VCaP (cell line): ENCODE results near the gene KLF13.
A peak's percentile ranks its signal among the peaks of the same experiment; 100 is the strongest.

ENCODE experiments used
- H3K27ac ChIP-seq: fragments of 450-650 bp; 2 replicates; pipeline ENCODE4 v1.5.1; 2017
- TF ChIP-seq, protein P1 (sequence below): fragments of 450-650 bp; conservative IDR thresholded peaks from 2 replicates; pipeline ENCODE4 v1.5.1; 2017; ENCODE audit warnings: mild to moderate bottlenecking, moderate library complexity

KLF13 gene

GRCh38 chr15:31382713-31383045, 56.0 kb downstream of the KLF13 start:
- H3K27ac ChIP-seq: no peak overlapping the region
- TF ChIP-seq, protein P1, sequence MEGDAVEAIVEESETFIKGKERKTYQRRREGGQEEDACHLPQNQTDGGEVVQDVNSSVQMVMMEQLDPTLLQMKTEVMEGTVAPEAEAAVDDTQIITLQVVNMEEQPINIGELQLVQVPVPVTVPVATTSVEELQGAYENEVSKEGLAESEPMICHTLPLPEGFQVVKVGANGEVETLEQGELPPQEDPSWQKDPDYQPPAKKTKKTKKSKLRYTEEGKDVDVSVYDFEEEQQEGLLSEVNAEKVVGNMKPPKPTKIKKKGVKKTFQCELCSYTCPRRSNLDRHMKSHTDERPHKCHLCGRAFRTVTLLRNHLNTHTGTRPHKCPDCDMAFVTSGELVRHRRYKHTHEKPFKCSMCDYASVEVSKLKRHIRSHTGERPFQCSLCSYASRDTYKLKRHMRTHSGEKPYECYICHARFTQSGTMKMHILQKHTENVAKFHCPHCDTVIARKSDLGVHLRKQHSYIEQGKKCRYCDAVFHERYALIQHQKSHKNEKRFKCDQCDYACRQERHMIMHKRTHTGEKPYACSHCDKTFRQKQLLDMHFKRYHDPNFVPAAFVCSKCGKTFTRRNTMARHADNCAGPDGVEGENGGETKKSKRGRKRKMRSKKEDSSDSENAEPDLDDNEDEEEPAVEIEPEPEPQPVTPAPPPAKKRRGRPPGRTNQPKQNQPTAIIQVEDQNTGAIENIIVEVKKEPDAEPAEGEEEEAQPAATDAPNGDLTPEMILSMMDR: no peak

- no peak overlapping the region for H3K27ac ChIP-seq
- TF ChIP-seq, protein P1: no peak
Measured at GRCh38 chr15:31383139-31383538, 56.5 kb downstream of the KLF13 start.

GRCh38 chr15:31384568-31384967, 57.9 kb downstream of the KLF13 start:
- TF ChIP-seq, protein P1: no peak
- H3K27ac ChIP-seq: no peak overlapping the region

GRCh38 chr15:31385736-31386135, 59.1 kb downstream of the KLF13 start:
- H3K27ac ChIP-seq: no peak overlapping the region
- TF ChIP-seq, protein P1: no peak

- TF ChIP-seq, protein P1: no peak
- H3K27ac ChIP-seq: peak overlapping the region; percentile 52
Measured at GRCh38 chr15:31387092-31387478, 60.5 kb downstream of the KLF13 start.

DNA sequence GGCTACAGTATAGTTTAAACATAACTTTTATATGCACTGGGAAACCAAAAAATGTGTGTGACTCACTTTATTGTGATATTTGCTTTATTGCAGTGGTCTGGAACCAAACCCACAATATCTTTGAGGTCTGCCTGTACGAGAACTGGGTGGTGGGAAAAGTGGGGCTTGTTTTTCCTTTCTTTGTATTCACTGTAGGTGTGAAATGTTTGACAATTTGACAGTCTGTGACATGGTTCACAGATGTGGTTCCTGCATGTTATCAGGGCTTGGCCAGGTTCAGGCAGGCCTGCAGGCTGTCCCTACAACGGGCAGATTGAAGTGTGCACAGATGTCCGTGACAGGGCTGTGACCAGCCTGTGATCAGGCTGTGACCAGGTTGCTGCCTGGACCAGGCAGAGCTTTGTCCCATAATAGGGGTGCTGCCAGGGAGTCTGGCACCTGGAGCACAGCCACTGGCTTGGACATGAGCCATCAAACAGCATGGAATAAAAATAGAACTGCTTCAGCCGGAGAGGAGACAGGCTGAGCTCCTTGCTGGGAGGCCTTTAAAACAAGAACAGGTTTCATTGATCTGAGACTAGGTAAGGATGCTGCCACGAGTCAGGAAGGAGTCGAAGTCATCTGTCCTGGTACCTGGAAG, 61.0 kb downstream of the KLF13 start:
- peak overlapping the region; percentile 52 for H3K27ac ChIP-seq
- TF ChIP-seq, protein P1: no peak

- no peak overlapping the region for H3K27ac ChIP-seq
- TF ChIP-seq, protein P1: no peak
Measured at GRCh38 chr15:31389576-31389975, 62.9 kb downstream of the KLF13 start.
